ENCODE data around the gene C6orf120.

The C6orf120 gene

DNA sequence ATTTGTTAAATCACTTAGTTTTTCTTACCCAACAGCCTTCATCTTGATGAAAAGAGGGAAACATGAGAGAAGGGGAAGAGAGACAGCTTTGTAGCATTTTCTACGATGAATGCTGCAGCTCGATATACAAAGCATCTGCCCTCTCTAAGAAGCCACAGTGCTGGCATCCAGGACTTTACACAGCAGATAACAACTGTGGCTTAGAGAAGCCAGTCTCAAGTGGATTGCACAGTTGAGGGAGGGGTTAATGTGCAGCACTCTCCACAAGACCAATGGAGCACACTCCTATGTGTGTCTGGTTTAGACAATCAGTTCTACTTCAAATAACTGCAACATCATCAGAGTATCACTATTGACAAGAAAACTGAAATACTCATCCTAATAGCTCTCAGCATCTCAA is 5.8 kb downstream of the C6orf120 start:
- Histone ChIP-seq H3K4me1 (ENCODE audit: control insufficient read depth, insufficient read depth, low read length, unreplicated experiment) (peaks cover 15% of the 10 kb centered on the region), H3K27ac (ENCODE audit: low read depth, low read length) (no peak overlapping the region), H3K36me3 (ENCODE audit: insufficient read depth, low read length) (peaks cover 14% of the 10 kb centered on the region), H3K4me3 (ENCODE audit: low read depth, low read length) (no peak overlapping the region), H3K27me3 (ENCODE audit: insufficient read depth, low read length) (no peaks in the 10 kb centered on the region), H2AFZ (ENCODE audit: low read length, unreplicated experiment) (no peak overlapping the region), H3K79me2 (ENCODE audit: control insufficient read depth, insufficient read depth, low read length, unreplicated experiment) (peaks cover 17% of the 10 kb centered on the region)

GRCh38 chr6:169709293-169709692 is 7.4 kb downstream of the C6orf120 start:
- Histone ChIP-seq H3K4me3 (ENCODE audit: low read depth, low read length) (no peak overlapping the region), H3K27ac (ENCODE audit: low read depth, low read length) (no peak overlapping the region), H3K4me1 (ENCODE audit: control insufficient read depth, insufficient read depth, low read length, unreplicated experiment) (peaks cover 4% of the 10 kb centered on the region), H3K79me2 (ENCODE audit: control insufficient read depth, insufficient read depth, low read length, unreplicated experiment) (peaks cover 2% of the 10 kb centered on the region), H2AFZ (ENCODE audit: low read length, unreplicated experiment) (no peak overlapping the region), H3K36me3 (ENCODE audit: insufficient read depth, low read length) (peaks cover 14% of the 10 kb centered on the region), H3K27me3 (ENCODE audit: insufficient read depth, low read length) (no peaks in the 10 kb centered on the region)

DNA sequence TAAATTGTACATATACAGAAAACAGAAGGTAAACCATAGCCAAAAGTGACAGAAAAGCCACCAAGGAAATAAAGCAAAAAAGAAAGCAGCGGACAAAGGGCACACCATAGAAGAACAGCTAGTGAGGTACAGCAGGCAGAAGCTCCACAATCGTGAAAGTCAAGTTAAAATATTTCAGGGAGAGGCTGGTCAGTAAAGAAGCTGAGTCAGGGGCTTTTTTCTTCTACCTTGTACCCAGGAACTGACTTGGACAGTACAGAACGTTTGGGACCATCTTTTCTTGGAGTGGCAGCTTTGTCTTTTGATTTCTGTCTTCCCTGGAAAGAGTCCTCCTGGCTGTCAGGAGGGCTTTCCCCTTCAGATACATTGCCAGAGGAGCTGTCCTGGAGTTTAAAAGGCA is 8.1 kb downstream of the C6orf120 start:
- Histone ChIP-seq H3K27ac (ENCODE audit: low read depth, low read length) (no peak overlapping the region), H3K36me3 (ENCODE audit: insufficient read depth, low read length) (peaks cover 11% of the 10 kb centered on the region), H3K4me3 (ENCODE audit: low read depth, low read length) (no peak overlapping the region), H3K4me1 (ENCODE audit: control insufficient read depth, insufficient read depth, low read length, unreplicated experiment) (peaks cover under 1% of the 10 kb centered on the region), H2AFZ (ENCODE audit: low read length, unreplicated experiment) (no peak overlapping the region), H3K79me2 (ENCODE audit: control insufficient read depth, insufficient read depth, low read length, unreplicated experiment) (no peaks in the 10 kb centered on the region), H3K27me3 (ENCODE audit: insufficient read depth, low read length) (no peaks in the 10 kb centered on the region)

DNA sequence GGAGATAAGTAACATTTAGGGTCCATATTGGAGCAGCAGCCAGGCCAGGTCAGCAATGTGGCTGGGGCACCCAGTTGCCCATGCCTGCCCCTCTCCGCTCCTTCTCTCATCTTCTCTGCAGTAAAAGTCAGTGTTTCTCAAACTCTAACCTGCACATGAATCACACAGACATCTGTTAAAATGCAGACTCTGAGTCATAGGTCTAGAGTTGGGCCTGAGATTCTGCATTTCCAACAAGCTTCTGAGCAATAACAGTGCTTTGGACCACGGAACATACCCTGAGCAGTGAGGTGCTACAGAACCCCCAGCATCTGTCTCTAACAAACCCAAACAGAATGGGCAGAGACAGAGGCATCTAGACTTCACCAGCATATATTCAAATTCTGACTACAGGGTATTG is 12.3 kb downstream of the C6orf120 start:
- peaks cover 3% of the 10 kb centered on the region for H3K79me2 ChIP-seq (ENCODE audit: control insufficient read depth, insufficient read depth, low read length, unreplicated experiment)
- no peak overlapping the region for H3K27ac ChIP-seq (ENCODE audit: low read depth, low read length)
- H3K4me1 ChIP-seq (ENCODE audit: control insufficient read depth, insufficient read depth, low read length, unreplicated experiment), result no peaks in the 10 kb centered on the region
- H2AFZ ChIP-seq (ENCODE audit: low read length, unreplicated experiment), result no peak overlapping the region
- no peak overlapping the region for H3K4me3 ChIP-seq (ENCODE audit: low read depth, low read length)
- peaks cover 9% of the 10 kb centered on the region; the same call in 1 of the 2 replicates for H3K36me3 ChIP-seq (ENCODE audit: insufficient read depth, low read length)
- no peaks in the 10 kb centered on the region for H3K27me3 ChIP-seq (ENCODE audit: insufficient read depth, low read length)

- Histone ChIP-seq H3K27ac (ENCODE audit: low read depth, low read length) (no peak overlapping the region), H3K79me2 (ENCODE audit: control insufficient read depth, insufficient read depth, low read length, unreplicated experiment) (peaks cover 6% of the 10 kb centered on the region), H3K36me3 (ENCODE audit: insufficient read depth, low read length) (peaks cover 9% of the 10 kb centered on the region; the same call in 1 of the 2 replicates), H3K4me3 (ENCODE audit: low read depth, low read length) (no peak overlapping the region), H3K4me1 (ENCODE audit: control insufficient read depth, insufficient read depth, low read length, unreplicated experiment) (no peaks in the 10 kb centered on the region), H3K27me3 (ENCODE audit: insufficient read depth, low read length) (no peaks in the 10 kb centered on the region), H2AFZ (ENCODE audit: low read length, unreplicated experiment) (no peak overlapping the region)
These were observed 12.7 kb downstream of the C6orf120 start for GRCh38 chr6:169714595-169714994.

GRCh38 chr6:169719117-169719516 is 17.2 kb downstream of the C6orf120 start:
- Histone ChIP-seq H3K36me3 (ENCODE audit: insufficient read depth, low read length) (no peaks in the 10 kb centered on the region), H3K79me2 (ENCODE audit: control insufficient read depth, insufficient read depth, low read length, unreplicated experiment) (peaks cover 24% of the 10 kb centered on the region), H3K27me3 (ENCODE audit: insufficient read depth, low read length) (no peaks in the 10 kb centered on the region)

DNA sequence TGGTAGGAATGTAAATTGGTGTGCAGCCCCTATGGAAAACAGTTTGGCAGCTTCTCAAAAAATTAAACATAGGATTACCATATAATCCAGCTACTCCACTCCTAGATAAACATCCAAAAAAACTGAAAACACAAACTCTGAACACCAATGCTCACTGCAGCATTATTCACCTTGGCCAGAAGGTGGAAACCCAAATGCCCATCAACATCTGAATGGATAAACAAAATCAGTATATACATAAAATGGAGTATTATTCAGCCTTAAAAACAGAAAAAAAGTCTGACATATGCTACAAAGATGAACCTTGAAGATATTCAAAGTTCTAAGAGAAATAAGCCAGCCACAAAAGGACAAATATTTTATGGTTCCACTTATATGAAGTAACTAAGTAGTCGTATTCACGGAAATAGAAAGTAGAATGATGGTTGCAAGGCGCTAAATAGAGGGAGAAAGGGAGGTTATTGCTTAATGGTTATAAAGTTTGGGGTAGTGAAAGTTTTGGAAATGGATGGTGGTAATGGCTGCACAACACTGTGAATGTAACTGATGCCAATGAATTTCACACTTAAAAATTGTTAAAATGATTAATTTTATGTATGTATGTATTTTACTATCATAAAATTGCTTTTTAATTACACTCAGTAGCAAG is 18.4 kb downstream of the C6orf120 start:
- peaks cover 24% of the 10 kb centered on the region for H3K79me2 ChIP-seq (ENCODE audit: control insufficient read depth, insufficient read depth, low read length, unreplicated experiment)
- no peak overlapping the region for H3K27ac ChIP-seq (ENCODE audit: low read depth, low read length)

More at GRCh38 chr6:169719117-169719516, 17.2 kb downstream of the C6orf120 start:
- no peak overlapping the region for H3K4me3 ChIP-seq (ENCODE audit: low read depth, low read length)
- no peak overlapping the region for H3K27ac ChIP-seq (ENCODE audit: low read depth, low read length)
- H2AFZ ChIP-seq (ENCODE audit: low read length, unreplicated experiment), result no peak overlapping the region
- peaks cover 11% of the 10 kb centered on the region for H3K4me1 ChIP-seq (ENCODE audit: control insufficient read depth, insufficient read depth, low read length, unreplicated experiment)

DNA sequence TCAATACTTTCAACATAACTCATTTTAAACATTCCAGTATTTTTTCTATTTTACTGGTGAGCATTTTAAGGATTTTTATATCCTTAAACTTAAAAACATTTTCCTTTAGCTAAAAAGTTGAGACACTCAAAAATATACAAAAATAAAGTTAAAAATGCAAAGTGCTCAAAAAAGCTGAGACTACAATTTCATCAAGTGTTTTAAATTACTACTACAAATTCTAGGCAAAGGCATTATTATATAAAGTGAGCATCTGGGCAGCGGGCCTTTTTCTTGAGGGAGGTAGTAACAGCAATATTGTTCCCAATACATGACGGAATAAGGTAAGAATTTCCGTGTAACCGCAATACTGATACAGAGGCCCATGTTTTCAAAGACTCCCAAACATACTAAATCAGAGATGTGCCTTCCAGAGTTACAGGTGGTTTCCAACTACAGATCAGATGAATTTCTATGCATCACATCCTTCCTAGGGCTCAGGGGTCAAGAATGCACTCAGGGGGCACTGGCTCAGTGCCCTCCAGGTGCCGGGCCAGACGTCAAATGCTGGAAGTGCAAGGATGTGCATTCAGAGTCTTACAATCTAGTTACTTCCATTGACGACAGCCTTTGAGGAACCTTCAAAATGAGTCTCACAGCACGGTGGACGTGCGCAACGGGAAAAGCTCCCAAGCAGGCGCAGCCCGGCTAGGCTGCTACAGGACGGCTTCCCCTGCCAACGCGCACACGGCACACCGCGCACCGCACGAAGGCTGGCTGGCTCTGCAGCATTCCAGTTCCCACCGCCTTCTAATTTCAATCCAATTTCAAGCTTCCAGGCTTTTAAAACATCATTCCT is 20.7 kb downstream of the C6orf120 start:
- no peaks in the 10 kb centered on the region for H3K36me3 ChIP-seq (ENCODE audit: insufficient read depth, low read length)
- H3K4me3 ChIP-seq (ENCODE audit: low read depth, low read length), result peak overlapping the region; percentile 90
- peak overlapping the region; percentile 46; the same call in 1 of the 2 replicates for H3K27ac ChIP-seq (ENCODE audit: low read depth, low read length)
- peaks cover 24% of the 10 kb centered on the region for H3K79me2 ChIP-seq (ENCODE audit: control insufficient read depth, insufficient read depth, low read length, unreplicated experiment)
- no peaks in the 10 kb centered on the region for H3K27me3 ChIP-seq (ENCODE audit: insufficient read depth, low read length)
- H2AFZ ChIP-seq (ENCODE audit: low read length, unreplicated experiment), result peak overlapping the region; percentile 88
- peaks cover 11% of the 10 kb centered on the region for H3K4me1 ChIP-seq (ENCODE audit: control insufficient read depth, insufficient read depth, low read length, unreplicated experiment)

More for the DNA sequence above, 18.4 kb downstream of the C6orf120 start:
- H3K36me3 ChIP-seq (ENCODE audit: insufficient read depth, low read length), result no peaks in the 10 kb centered on the region
- H3K27me3 ChIP-seq (ENCODE audit: insufficient read depth, low read length), result no peaks in the 10 kb centered on the region
- no peak overlapping the region for H3K4me3 ChIP-seq (ENCODE audit: low read depth, low read length)
- H3K4me1 ChIP-seq (ENCODE audit: control insufficient read depth, insufficient read depth, low read length, unreplicated experiment), result peaks cover 11% of the 10 kb centered on the region
- H2AFZ ChIP-seq (ENCODE audit: low read length, unreplicated experiment), result no peak overlapping the region

GRCh38 chr6:169723200-169723909 is 21.4 kb downstream of the C6orf120 start:
- Histone ChIP-seq H3K27me3 (ENCODE audit: insufficient read depth, low read length) (no peaks in the 10 kb centered on the region), H3K79me2 (ENCODE audit: control insufficient read depth, insufficient read depth, low read length, unreplicated experiment) (peaks cover 24% of the 10 kb centered on the region), H2AFZ (ENCODE audit: low read length, unreplicated experiment) (peak overlapping the region; percentile 88), H3K4me1 (ENCODE audit: control insufficient read depth, insufficient read depth, low read length, unreplicated experiment) (peaks cover 11% of the 10 kb centered on the region), H3K4me3 (ENCODE audit: low read depth, low read length) (peak overlapping the region; percentile 90), H3K27ac (ENCODE audit: low read depth, low read length) (peak overlapping the region; percentile 46; the same call in 1 of the 2 replicates), H3K36me3 (ENCODE audit: insufficient read depth, low read length) (no peaks in the 10 kb centered on the region)

DNA sequence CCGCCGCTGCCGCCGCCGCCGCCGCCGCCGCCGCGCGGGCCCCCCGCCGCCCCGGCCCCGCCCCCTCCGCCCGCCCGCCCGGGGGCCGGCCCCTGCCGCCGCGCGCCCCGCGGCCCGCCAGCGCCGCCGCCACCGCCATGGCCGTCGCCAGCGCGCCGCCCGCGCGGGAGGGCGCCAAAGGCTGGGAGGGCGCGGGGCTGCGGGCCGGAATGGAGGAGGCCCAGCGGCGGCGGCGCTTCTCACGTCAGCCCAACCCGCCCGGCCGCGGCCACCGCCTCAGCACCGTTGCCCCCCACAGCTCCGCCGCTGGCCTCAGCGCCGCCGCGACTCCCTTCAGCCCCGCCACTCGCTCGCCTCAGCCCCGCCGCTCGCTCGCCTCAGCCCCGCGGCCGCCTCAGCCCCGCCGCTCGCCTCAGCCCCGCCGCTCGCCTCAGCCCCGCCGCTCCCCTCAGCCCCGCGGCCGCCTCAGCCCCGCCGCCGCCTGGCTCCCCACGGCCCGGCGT is 22.1 kb downstream of the C6orf120 start:
- H3K4me3 ChIP-seq (ENCODE audit: low read depth, low read length), result peak overlapping the region; percentile 62; the same call in 1 of the 2 replicates
- peaks cover 23% of the 10 kb centered on the region for H3K79me2 ChIP-seq (ENCODE audit: control insufficient read depth, insufficient read depth, low read length, unreplicated experiment)
- peaks cover 11% of the 10 kb centered on the region for H3K4me1 ChIP-seq (ENCODE audit: control insufficient read depth, insufficient read depth, low read length, unreplicated experiment)
- no peaks in the 10 kb centered on the region for H3K36me3 ChIP-seq (ENCODE audit: insufficient read depth, low read length)
- H3K27ac ChIP-seq (ENCODE audit: low read depth, low read length), result no peak overlapping the region
- H3K27me3 ChIP-seq (ENCODE audit: insufficient read depth, low read length), result no peaks in the 10 kb centered on the region
- no peak overlapping the region for H2AFZ ChIP-seq (ENCODE audit: low read length, unreplicated experiment)
